ENCODE data around the gene PGLYRP2.

PGLYRP2 gene

GRCh38 chr19:15438577-15438976, 40.7 kb downstream of the PGLYRP2 start:
- no peak for DNase-seq

DNA sequence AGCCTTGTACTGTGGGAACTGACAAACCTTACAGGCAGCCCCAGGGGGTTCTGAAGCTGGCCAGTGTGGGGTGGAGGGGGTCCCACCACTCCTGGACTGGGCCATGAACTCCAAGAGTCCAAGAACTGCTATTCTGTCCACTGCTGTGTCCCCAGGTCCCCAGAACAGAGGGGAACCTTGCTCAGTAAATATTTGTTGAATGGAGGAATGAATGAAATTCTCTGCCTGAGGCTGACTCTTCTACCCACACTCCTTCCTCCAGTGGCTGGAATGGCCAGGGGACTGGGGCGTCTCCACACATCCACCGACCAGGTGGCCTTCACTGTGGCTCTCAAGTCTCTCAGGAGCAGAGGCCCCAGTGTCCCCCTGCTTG, 41.2 kb downstream of the PGLYRP2 start:
- no peak for DNase-seq

- no peak for DNase-seq
Measured at GRCh38 chr19:15437355-15438123, 41.8 kb downstream of the PGLYRP2 start.

GRCh38 chr19:15436826-15437110, 42.5 kb downstream of the PGLYRP2 start:
- no peak for DNase-seq

GRCh38 chr19:15436012-15436825, 43.1 kb downstream of the PGLYRP2 start:
- no peak for DNase-seq

DNA sequence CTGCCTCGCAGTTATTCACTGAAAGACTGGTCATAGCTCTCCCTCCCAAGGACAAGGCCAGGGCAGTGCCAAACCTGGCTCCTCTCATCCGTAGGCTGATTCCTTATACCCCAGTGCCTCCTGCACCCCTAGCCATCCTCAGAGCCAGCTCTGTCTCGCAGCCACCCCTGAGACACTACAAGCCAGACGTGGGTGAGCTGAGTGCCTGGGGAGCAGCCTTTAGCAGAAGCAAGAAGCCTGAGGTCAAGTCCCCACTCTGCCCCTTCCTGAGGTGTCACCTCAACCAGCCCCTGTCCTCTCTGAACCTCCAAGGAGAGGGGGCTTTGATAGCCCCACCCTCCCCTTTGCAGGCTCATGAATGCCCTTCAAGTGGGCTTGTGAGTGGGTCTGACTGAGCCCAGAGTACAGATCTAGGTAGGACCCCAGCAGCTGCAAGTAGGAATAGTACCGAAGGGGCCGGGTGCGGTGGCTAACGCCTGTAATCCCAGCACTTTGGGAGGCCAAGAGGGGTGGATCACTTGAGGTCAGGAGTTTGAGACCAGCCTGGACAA, 45.7 kb downstream of the PGLYRP2 start:
- DNase-seq, result no peak

DNA sequence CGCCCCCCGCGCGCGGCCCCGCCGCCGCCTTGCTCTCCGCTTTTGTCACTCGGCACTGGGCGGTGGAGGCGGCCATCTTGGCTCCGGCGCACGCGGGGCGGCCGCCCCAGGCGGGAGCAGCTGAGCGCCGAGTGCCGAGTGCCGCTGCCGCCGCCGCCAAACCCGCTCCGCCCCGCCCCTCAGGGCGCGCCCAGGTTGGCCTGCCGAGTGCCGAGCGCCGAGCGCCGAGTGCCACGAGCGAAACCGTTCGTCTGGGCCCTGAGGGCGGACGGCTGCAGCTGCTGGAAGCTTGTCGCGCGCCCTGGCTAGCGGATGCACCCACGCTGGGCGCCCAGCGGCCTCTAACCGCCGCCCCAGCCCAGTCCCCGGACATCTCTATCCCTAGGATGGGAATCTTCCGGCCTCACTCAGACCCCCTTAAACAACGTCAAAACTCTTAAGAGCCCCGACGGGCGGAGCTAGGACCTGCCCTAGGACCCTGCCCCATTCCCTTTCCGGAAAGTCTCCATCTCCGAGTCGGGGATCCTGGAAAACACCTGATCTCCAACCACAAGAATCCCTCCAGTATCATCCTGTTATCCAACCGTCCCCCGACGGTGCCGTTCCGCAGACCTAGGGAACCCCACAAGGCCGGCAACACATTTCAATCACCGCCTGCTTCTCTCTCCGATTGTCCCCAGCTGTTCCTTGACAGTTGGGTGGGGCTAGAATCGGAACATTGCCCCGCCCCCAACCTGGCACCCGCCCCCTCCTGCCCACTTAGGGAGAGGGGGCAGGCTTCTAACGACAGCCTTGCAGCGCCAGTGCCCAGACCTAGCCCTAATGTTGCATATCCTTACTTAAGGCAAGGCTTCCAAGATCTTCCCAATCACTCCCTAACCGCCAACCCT, 46.4 kb downstream of the PGLYRP2 start:
- peak; percentile 53 for DNase-seq

DNA sequence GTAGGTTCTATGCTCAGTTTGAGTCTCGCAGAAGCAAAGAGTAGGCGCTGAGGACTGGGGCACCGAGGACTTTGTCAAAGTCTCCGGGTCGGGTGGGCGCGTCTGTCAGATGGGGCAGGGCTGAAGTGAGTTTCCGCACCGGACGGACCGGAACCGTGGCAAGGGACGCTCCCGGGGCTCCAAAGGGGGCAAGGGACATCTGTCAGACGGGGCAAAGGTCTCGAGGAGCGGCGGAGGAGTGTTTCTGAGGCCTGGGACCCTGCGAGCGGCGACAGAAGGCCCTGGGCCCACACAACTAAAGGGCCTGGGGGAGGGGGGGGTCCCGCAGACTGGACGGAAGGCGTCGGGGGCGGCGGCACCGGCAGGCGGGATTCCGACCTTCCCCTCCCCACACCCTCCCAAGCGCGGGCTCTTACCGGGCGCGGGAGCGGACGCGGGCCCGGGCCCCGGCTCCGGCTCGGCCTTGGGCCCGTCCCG, 47.2 kb downstream of the PGLYRP2 start:
- DNase-seq, result no peak

DNA sequence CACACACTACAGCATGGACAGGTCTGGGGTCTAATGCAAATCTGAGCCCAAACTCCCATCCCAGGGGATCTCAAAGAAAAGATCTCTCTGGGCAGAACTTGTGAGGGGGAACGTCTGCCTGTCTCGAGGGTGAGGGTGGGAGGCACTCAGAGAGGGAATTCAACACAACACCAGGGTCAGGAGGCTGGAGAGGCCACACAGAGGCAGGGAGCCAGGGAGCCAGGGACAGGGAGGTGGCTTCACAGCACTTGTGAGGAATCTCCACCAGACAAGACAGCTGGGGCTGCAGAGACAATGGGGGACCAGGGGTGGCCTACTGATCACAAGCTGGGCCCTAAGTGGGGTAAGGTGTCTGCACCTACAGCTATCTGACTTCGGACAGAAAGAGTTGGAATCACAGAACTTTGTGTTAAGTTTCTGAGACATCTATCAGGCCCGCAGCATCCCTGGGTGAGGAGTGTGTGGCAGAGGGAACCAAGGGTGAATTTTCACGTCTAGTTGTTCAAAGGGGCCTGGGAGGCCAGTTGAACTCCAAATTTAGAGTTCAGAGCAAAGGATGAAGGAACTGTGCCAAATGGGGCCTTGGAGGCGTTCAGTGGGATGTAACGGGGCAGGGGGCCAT, 47.8 kb downstream of the PGLYRP2 start:
- no peak for DNase-seq

- no peak for DNase-seq
Measured at GRCh38 chr19:15430526-15431120, 48.7 kb downstream of the PGLYRP2 start.

- no peak for DNase-seq
Measured at GRCh38 chr19:15429825-15430467, 49.4 kb downstream of the PGLYRP2 start.

- DNase-seq, result no peak
Measured at GRCh38 chr19:15428956-15429824, 50.1 kb downstream of the PGLYRP2 start.

- DNase-seq, result no peak
Measured at GRCh38 chr19:15427991-15428471, 51.3 kb downstream of the PGLYRP2 start.

DNA sequence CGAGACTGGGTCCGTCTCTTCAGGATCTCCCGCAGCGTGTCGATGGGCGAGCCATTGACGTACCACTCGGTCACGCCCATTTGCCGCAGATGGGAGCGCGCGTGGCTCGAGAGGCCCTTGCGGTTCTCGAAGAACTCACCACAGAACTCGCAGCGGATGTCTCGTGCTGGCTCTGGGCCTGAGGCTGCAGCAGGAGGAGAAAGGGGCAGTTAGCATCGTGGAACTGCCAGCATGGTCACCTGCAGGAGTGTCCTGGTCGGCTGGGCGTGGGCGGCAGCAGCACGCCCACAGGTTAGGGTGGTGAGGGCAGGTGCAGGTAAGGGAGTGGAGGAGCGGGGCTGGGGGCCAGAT, 52.0 kb downstream of the PGLYRP2 start:
- no peak for DNase-seq

DNA sequence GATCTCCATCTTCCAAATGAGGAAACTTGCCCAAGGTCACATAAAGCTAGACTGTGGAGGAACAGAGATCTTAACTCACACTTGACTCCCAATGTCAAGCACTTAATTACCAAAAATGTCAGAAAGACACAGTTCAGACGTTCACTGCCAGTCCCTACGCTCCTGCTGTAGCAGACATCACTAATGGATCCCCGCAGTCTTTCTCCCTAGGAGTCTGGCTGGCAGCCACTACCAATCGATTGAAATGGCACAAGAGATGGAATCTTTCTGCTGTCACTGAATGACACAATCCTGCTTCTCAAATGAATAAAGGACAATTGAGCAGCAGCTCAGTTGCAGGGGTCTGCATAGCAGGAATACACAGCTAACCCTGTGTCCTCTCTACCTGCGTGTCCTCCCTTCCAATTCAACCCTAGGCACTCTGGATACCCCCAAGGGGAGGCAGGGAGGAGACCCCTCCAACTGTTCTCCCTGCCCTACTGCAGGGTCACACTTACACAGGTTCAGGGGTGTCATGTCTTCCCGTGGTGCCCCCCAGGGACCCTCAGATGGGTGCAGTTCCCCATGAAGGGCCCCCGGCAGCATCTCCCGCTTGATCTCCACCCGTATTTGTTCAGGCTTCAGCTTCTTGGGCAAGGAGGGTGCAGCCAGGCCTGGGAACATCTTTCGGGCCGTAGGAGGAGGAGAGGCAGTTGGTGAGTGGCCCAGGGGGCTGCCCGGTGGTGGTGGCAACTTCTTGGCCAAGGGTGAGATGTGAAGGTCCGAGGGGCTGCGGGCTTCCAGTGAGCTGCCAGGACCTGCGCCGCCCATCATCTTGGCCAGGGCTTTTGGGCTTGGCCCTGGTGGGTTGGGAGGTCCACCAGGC, 52.6 kb downstream of the PGLYRP2 start:
- no peak for DNase-seq

DNA sequence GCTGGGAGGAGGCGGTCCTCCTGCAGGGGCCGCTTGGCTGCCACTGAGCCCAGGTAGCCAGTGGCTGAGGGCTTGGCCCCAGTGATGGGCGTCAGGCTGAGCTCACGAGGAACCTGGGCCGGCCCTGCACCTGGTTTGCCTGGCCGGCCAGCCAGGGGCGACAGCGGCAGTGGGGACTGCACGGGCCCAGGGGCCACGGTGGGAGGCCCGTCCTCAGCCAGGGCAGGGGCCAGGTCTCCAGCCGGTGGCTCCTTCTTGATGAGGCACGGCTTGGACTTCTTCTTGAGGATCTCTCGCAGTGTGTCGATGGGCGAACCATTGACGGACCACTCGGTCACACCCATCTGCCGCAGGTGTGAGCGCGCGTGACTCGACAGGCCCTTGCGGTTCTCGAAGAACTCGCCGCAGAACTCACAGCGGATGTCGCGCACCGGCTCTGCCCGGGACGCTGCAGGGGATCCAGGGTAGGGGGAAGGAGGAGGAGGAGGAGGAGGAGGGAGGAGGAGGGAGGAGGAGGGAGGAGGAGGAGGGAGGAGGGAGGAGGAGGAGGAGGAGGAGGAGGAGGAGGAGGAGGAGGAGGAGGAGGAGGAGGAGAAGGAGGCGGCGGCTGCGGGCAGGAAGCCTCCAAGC, 53.9 kb downstream of the PGLYRP2 start:
- DNase-seq, result no peak

- no peak for DNase-seq
Measured at GRCh38 chr19:15424692-15425272, 54.5 kb downstream of the PGLYRP2 start.

DNA sequence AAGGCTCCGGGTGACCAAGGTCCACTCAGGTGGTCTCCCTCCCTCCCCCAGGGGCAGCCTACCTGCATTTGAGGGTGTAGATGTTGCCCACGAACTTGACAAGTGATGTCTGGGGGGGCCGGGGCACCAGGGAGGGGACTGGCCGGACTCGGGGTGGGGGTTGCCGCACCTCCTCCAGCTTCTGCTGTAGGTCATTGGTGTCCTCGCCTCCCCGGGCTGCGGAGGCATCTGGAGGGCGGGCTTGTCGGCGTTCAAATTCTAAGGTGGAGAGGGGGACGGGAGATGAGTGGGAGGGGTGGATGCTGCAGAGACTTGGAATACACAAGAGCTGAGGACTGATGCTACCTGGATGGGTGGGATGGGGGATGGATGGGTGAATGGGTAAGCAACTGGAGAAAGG, 55.2 kb downstream of the PGLYRP2 start:
- no peak for DNase-seq

- no peak for DNase-seq
Measured at GRCh38 chr19:15423130-15423529, 56.2 kb downstream of the PGLYRP2 start.
